Activated CD4-positive, alpha-beta T cell treated with anti-CD3 and anti-CD28 coated beads, Interleukin-2, amount 50 U/mL, for 16 hours (primary cell): ENCODE results near the gene OR52I2.

ENCODE experiments used
- DNase-seq: peaks from one replicate; pipeline ENCODE4 v3.0.0-alpha.2; 2020

The OR52I2 gene

GRCh38 chr11:4581443-4581842 lies at the start of gene OR52I2:
Gene OR52I2, plus strand, starts transcription at chr11:4581743.
- no peak for DNase-seq

GRCh38 chr11:4539603-4540219 lies 41.8 kb upstream of the OR52I2 start:
- peak; percentile 39 for DNase-seq

GRCh38 chr11:4541071-4541470 lies 40.5 kb upstream of the OR52I2 start:
- no peak for DNase-seq

- DNase-seq, result no peak
Observed at GRCh38 chr11:4543561-4543960, 38.0 kb upstream of the OR52I2 start.

- no peak for DNase-seq
Observed at GRCh38 chr11:4544891-4545290, 36.7 kb upstream of the OR52I2 start, which contains the start of gene OR52M1. Gene OR52M1, plus strand, starts transcription at chr11:4545191. Its CDS starts 0 bp downstream, at chr11:4545191.

- DNase-seq, result no peak
Observed at GRCh38 chr11:4546878-4547277, 34.7 kb upstream of the OR52I2 start.

GRCh38 chr11:4547416-4547815 lies 34.1 kb upstream of the OR52I2 start:
- DNase-seq, result no peak

- DNase-seq, result no peak
Observed at GRCh38 chr11:4551346-4551979, 30.1 kb upstream of the OR52I2 start.

GRCh38 chr11:4559527-4560440 lies 21.8 kb upstream of the OR52I2 start:
- DNase-seq, result no peak

GRCh38 chr11:4560467-4560866 lies 21.1 kb upstream of the OR52I2 start:
- DNase-seq, result no peak

GRCh38 chr11:4565371-4565770 lies 16.2 kb upstream of the OR52I2 start:
- no peak for DNase-seq

GRCh38 chr11:4569075-4569474 lies 12.5 kb upstream of the OR52I2 start:
- no peak for DNase-seq

- DNase-seq, result no peak
Observed at GRCh38 chr11:4576880-4577279, 4.7 kb upstream of the OR52I2 start.

GRCh38 chr11:4577761-4578160 lies 3.8 kb upstream of the OR52I2 start:
- DNase-seq, result no peak

GRCh38 chr11:4578624-4579023 lies 2.9 kb upstream of the OR52I2 start:
- DNase-seq, result no peak

- no peak for DNase-seq
Observed at GRCh38 chr11:4580124-4580523, 1.4 kb upstream of the OR52I2 start.

- no peak for DNase-seq
Observed at GRCh38 chr11:4589017-4589416, 7.5 kb downstream of the OR52I2 start.

GRCh38 chr11:4593739-4594138 lies 12.2 kb downstream of the OR52I2 start, which contains the start of gene OR52I1:
Gene OR52I1, plus strand, starts transcription at chr11:4594039. Its CDS starts 0 bp downstream, at chr11:4594039.
- DNase-seq, result no peak

GRCh38 chr11:4605057-4605456 lies 23.5 kb downstream of the OR52I2 start:
- no peak for DNase-seq

GRCh38 chr11:4606231-4607015 lies 24.9 kb downstream of the OR52I2 start:
- DNase-seq, result no peak

- no peak for DNase-seq
Observed at GRCh38 chr11:4607096-4607495, 25.6 kb downstream of the OR52I2 start.

- DNase-seq, result peak; percentile 97
Observed at GRCh38 chr11:4607781-4608666, 26.5 kb downstream of the OR52I2 start, which contains the start of gene TRIM68. Gene TRIM68, minus strand, starts transcription at chr11:4608231. Its CDS starts 2,727 bp downstream, at chr11:4605504.
